H1 (cell line): ENCODE measurements around the gene CCDC197. TPM values are rescaled to one million over a fixed set of nuclear protein-coding genes. Genes with fewer than 3 reads are reported as not detected.

Source experiments
- CTCF ChIA-PET: fragments of 300-600 bp; sonication (Branson Sonifier 250); formaldehyde crosslinking; loops from one replicate; lab custom pipeline; 2021; ENCODE audit not compliant: partially characterized antibody; lab: Charles Lee
- POLR2A ChIA-PET: fragments of 300-600 bp; sonication (Branson Sonifier 250); formaldehyde crosslinking; loops from one replicate; lab custom pipeline; 2021; ENCODE audit warnings: inconsistent platforms; ENCODE audit not compliant: partially characterized antibody; lab: Charles Lee
- DNase-seq, 2 experiments: peaks; one replicate each; pipeline versions ENCODE4 v3.0.0 to v3.0.0-alpha.2; 2010 to 2022; ENCODE audit warnings: low spot score in 2 of 2, low read depth in 1 of 2, mixed read lengths in 1 of 2
- FAIRE-seq: peaks from 2 replicates; lab custom pipeline; 2011; peaks lifted over from hg19 to GRCh38; lab: Jason Lieb, UNC
- H2AFZ ChIP-seq: 2 replicates; pipeline ENCODE4 v1.8.1; 2012; ENCODE audit warnings: low read length, inconsistent platforms
- H2AK5ac ChIP-seq: 2 replicates; pipeline ENCODE4 v1.6.1; 2013; ENCODE audit warnings: low read depth, low read length
- H2BK120ac ChIP-seq: replicated peaks from 2 replicates; pipeline ENCODE3; 2013; ENCODE audit warnings: low read depth, low read length, inconsistent platforms
- H2BK12ac ChIP-seq: 2 replicates; pipeline ENCODE4 v1.6.1; 2013; ENCODE audit warnings: low read depth, low read length
- H2BK15ac ChIP-seq: 2 replicates; pipeline ENCODE4 v1.6.1; 2013; ENCODE audit warnings: low read length
- H2BK20ac ChIP-seq: 2 replicates; pipeline ENCODE4 v1.6.1; 2013; ENCODE audit warnings: low read length
- H2BK5ac ChIP-seq: 2 replicates; pipeline ENCODE4 v1.6.1; 2013; ENCODE audit warnings: low read depth, low read length
- H3K14ac ChIP-seq: 2 replicates; pipeline ENCODE4 v1.6.1; 2013; ENCODE audit warnings: inconsistent platforms; ENCODE audit not compliant: insufficient read length
- H3K18ac ChIP-seq: 2 replicates; pipeline ENCODE4 v1.6.1; 2013; ENCODE audit warnings: low read length; ENCODE audit errors: extremely low read depth
- H3K23ac ChIP-seq: 2 replicates; pipeline ENCODE4 v1.6.1; 2013; ENCODE audit warnings: inconsistent platforms; ENCODE audit not compliant: insufficient read length
- H3K23me2 ChIP-seq: 2 replicates; pipeline ENCODE4 v1.6.1; 2013; ENCODE audit warnings: low read depth, low read length
- H3K27ac ChIP-seq: 2 replicates; pipeline ENCODE4 v1.6.1; 2011; ENCODE audit warnings: low read depth, low read length, inconsistent platforms
- H3K27me3 ChIP-seq, 4 experiments: replicated peaks in 1 of 4; 1 replicate in 1 of 4; 2 replicates in 3 of 4; pipeline versions ENCODE4 v1.6.1 to v1.8.1; 2011 to 2013; ENCODE audit warnings: low read length in 3 of 4, mild to moderate bottlenecking in 3 of 4, inconsistent platforms in 2 of 4, mixed read lengths in 2 of 4, moderate library complexity in 1 of 4; ENCODE audit not compliant: control insufficient read depth in 3 of 4, insufficient read depth in 3 of 4; ENCODE audit errors: extremely low read depth in 1 of 4
- H3K36me3 ChIP-seq, 4 experiments: 2 replicates each; pipeline versions ENCODE4 v1.6.1 to v1.8.1; 2011 to 2013; ENCODE audit warnings: mild to moderate bottlenecking in 4 of 4, low read length in 3 of 4, moderate library complexity in 2 of 4, control low read depth in 1 of 4, inconsistent platforms in 1 of 4; ENCODE audit not compliant: insufficient read depth in 4 of 4, control insufficient read depth in 2 of 4
- H3K4ac ChIP-seq: replicated peaks from 2 replicates; pipeline ENCODE3; 2013; ENCODE audit warnings: low read length, low read depth, mixed read lengths, inconsistent platforms; ENCODE audit not compliant: insufficient read length
- H3K4me1 ChIP-seq, 4 experiments: replicated peaks in 1 of 4; 1 replicate in 1 of 4; 2 replicates in 3 of 4; pipeline versions ENCODE4 v1.6.1 to v1.8.1; 2011 to 2013; ENCODE audit warnings: low read length in 3 of 4, inconsistent platforms in 2 of 4, mixed read lengths in 1 of 4; ENCODE audit not compliant: insufficient read depth in 4 of 4, control insufficient read depth in 3 of 4
- H3K4me2 ChIP-seq, 2 experiments: 2 replicates each; pipeline versions ENCODE4 v1.6.1 to v1.8.1; 2011 to 2013; ENCODE audit warnings: low read depth in 2 of 2, low read length in 2 of 2, control low read depth in 1 of 2, inconsistent platforms in 1 of 2, mild to moderate bottlenecking in 1 of 2; ENCODE audit not compliant: insufficient read depth in 1 of 2
- H3K4me3 ChIP-seq, 4 experiments: fragments of 200-600, 300-600 bp in 1 of 4; sonication (generic), shearing (Covaris generic), sonication (Bioruptor Twin) in 1 of 4; 2 replicates each; pipeline versions ENCODE4 v1.5.1 to v1.8.1; 2011 to 2016; ENCODE audit warnings: low read length in 4 of 4, low read depth in 3 of 4, control low read depth in 2 of 4, inconsistent platforms in 2 of 4, mild to moderate bottlenecking in 2 of 4, mixed read lengths in 1 of 4, moderate library complexity in 1 of 4; ENCODE audit not compliant: insufficient read depth in 2 of 4; ENCODE audit errors: extremely low read depth in 1 of 4
- H3K56ac ChIP-seq: replicated peaks from 2 replicates; pipeline ENCODE3; 2013; ENCODE audit warnings: low read depth, mild to moderate bottlenecking, mixed read lengths, low read length, inconsistent platforms; ENCODE audit not compliant: insufficient read length
- H3K79me1 ChIP-seq: 2 replicates; pipeline ENCODE4 v1.6.1; 2013; ENCODE audit warnings: low read depth, low read length, control low read depth
- H3K79me2 ChIP-seq, 2 experiments: 2 replicates each; pipeline versions ENCODE4 v1.6.1 to v1.8.1; 2012 to 2013; ENCODE audit warnings: low read length in 2 of 2, mild to moderate bottlenecking in 2 of 2, inconsistent platforms in 1 of 2; ENCODE audit not compliant: insufficient read depth in 2 of 2, control insufficient read depth in 1 of 2
- H3K9ac ChIP-seq, 4 experiments: replicated peaks in 1 of 4; 1 replicate in 1 of 4; 2 replicates in 3 of 4; pipeline versions ENCODE4 v1.6.1 to v1.8.1; 2011 to 2013; ENCODE audit warnings: low read depth in 3 of 4, low read length in 3 of 4, control low read depth in 2 of 4, mild to moderate bottlenecking in 2 of 4, moderate library complexity in 2 of 4, inconsistent platforms in 1 of 4; ENCODE audit errors: extremely low read depth in 1 of 4
- H3K9me3 ChIP-seq, 2 experiments: 2 replicates each; pipeline versions ENCODE4 v1.6.1 to v1.8.1; 2012 to 2013; ENCODE audit warnings: mild to moderate bottlenecking in 2 of 2, moderate library complexity in 2 of 2, control low read depth in 1 of 2, inconsistent platforms in 1 of 2, low read depth in 1 of 2, low read length in 1 of 2, mixed read lengths in 1 of 2; ENCODE audit not compliant: insufficient read depth in 2 of 2
- H4K20me1 ChIP-seq, 2 experiments: replicated peaks in 1 of 2; 2 replicates each; pipeline versions ENCODE3 to v1.8.1; 2011 to 2013; ENCODE audit warnings: inconsistent platforms in 2 of 2, low read length in 2 of 2, mild to moderate bottlenecking in 1 of 2; ENCODE audit not compliant: insufficient read depth in 2 of 2, control insufficient read depth in 1 of 2
- H4K5ac ChIP-seq: 2 replicates; pipeline ENCODE4 v1.6.1; 2013; ENCODE audit warnings: low read length, low read depth, mixed read lengths, inconsistent platforms; ENCODE audit not compliant: insufficient read length
- H4K8ac ChIP-seq: 2 replicates; pipeline ENCODE4 v1.8.0; 2013; ENCODE audit warnings: mild to moderate bottlenecking, moderate library complexity, low read length, inconsistent platforms; ENCODE audit not compliant: insufficient read depth; ENCODE audit errors: extremely low read depth
- H4K91ac ChIP-seq: replicated peaks from 2 replicates; pipeline ENCODE3; 2013; ENCODE audit warnings: low read length, mixed read lengths, inconsistent platforms; ENCODE audit not compliant: insufficient read length
- GTF2F1 ChIP-seq: IDR thresholded peaks from 2 replicates; pipeline ENCODE4 v1.6.1; 2012; ENCODE audit warnings: low read depth, low read length, improper control_type of control experiment, borderline replicate concordance
- KDM5A ChIP-seq: fragments of 200-600 bp; IDR thresholded peaks from 2 replicates; pipeline ENCODE4 v1.7.1; 2012; ENCODE audit warnings: mild to moderate bottlenecking, low read length, inconsistent platforms, mixed read lengths
- RAD21 ChIP-seq, 2 experiments: IDR thresholded peaks in 1 of 2; conservative IDR thresholded peaks in 1 of 2; 2 replicates each; pipeline ENCODE4 v1.6.1; 2011; ENCODE audit warnings: low read depth in 2 of 2, low read length in 2 of 2, improper control_type of control experiment in 1 of 2, inconsistent platforms in 1 of 2, mild to moderate bottlenecking in 1 of 2, moderate library complexity in 1 of 2
- WGBS, 2 experiments: shearing (Covaris generic) in 1 of 2; methylation state at CpG; one replicate each; pipeline versions ENCODE4 v1.1.6 to v1.1.7; 2013 to 2015; ENCODE audit warnings: low lambda C conversion rate in 2 of 2, mixed read lengths in 2 of 2, inconsistent platforms in 1 of 2, low coverage in 1 of 2, missing lambda C conversion rate in 1 of 2; ENCODE audit not compliant: insufficient replicate concordance in 2 of 2, insufficient coverage in 1 of 2, insufficient read length in 1 of 2; ENCODE audit errors: extremely low coverage in 1 of 2, missing lambda C conversion rate in 1 of 2; 5-methylcytosine and 5-hydroxymethylcytosine counted together
- polyA plus RNA-seq, 7 experiments: library from polyadenylated mRNA; depleted of rRNA in 3 of 7; stranded (reverse) in 5 of 7; unstranded in 2 of 7; fragments of >200 nt in 5 of 7; fragments of 200-250 nt in 2 of 7; gene quantifications; 1 replicate in 5 of 7; 2 replicates in 1 of 7; 4 replicates in 1 of 7; pipeline versions ENCODE4 v1.2.1 to v1.2.3, GENCODE V29; 2011 to 2013; ENCODE audit warnings: missing spikeins in 2 of 7, mixed read lengths in 2 of 7
- total RNA-seq: library from RNA; stranded (reverse); fragmentation: NEBNext Ultra II Directional; extraction: Animal tissue kit (Norgen Biotek cat#: 25700); gene quantifications from 2 replicates; pipeline ENCODE4 v1.2.1, GENCODE V29; 2021
- TF ChIP-seq, protein P1 (sequence below), 3 experiments: IDR thresholded peaks; 1 replicate in 2 of 3; 2 replicates in 1 of 3; pipeline versions ENCODE4 v1.5.1 to v1.6.1; 2011; ENCODE audit warnings: low read length in 3 of 3, mild to moderate bottlenecking in 3 of 3, inconsistent platforms in 2 of 3, low read depth in 1 of 3, moderate library complexity in 1 of 3; ENCODE audit not compliant: insufficient read depth in 1 of 3; ENCODE audit errors: control extremely low read depth in 1 of 3

CCDC197 gene
- total and polyA plus RNA-seq, 2 of the 8 experiments (the other 6 are each of a cell fraction or from before 2014, with no cell fraction given) = not detected

DNA sequence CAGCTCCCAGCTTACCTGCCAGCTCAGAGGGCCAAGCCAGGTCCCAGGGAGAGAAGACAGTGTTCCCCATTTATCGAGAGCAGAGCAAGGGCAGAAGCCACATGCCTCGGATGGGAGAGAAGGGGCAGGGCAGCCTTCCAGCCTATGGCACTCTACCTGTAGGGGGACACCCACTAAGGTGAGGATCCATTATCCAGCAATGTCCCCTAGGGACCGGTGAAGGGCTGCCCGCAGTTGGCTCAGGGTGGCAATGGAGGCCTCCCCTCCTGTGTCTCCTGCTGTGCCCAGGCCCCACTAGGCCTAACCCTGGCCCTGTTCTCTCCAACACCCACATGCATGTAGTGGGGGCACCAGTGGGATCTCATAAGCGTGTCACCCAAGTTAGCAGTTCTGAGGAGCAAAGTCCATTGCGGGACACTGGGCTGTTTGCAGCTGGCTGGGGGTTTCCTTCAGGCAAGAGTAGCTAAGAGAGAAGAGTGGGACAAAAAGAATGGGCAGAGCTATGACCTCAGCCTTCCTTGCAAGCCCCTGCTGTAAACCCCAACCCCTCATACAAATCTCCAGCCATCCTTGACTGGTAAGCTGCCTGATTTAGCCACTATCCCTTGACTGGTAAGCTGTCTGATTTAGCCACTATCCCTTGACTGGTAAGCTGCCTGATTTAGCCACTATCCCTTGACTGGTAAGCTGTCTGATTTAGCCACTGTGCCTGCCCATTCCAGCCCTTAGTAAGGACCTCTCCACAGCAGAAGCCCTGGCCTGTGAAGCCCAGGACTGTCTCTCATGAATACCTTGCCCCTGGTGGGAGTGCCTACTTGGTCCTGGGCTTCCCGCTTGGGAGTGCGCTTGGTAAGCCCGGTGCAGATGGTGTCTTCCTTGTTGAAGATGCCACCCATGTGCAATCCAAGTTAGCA is 15.5 kb upstream of the CCDC197 start:
- CTCF ChIA-PET = interaction anchor here (0.7 to 7.6 kb wide), 14 partner anchors 8 to 327 kb away, joined by 3 to 108 read pairs (median 11); partner anchors contain the start of genes ASB2 and CCDC197

More for the DNA sequence above, 15.5 kb upstream of the CCDC197 start:
- Histone ChIP-seq H2AK5ac (no peak overlapping the region), H3K27ac (no peak overlapping the region), H2BK20ac (no peak overlapping the region), H4K8ac (no peak overlapping the region), H3K4me1 (peaks cover 0 to 7% (median 2%) of the 10 kb centered on the region in 4 experiments; a peak in 3 of 7 replicates), H3K56ac (no peak overlapping the region), H4K5ac (no peak overlapping the region), H2BK15ac (no peak overlapping the region), H3K14ac (no peak overlapping the region), H3K27me3 (no peaks in the 10 kb centered on the region; a peak in 2 of 7 replicates), H3K79me1 (no peaks in the 10 kb centered on the region), H2BK12ac (no peak overlapping the region), H2BK120ac (no peak overlapping the region), H2AFZ (no peak overlapping the region), H3K4me3 (no peak overlapping the region), H3K9ac (no peak overlapping the region), H3K18ac (no peak overlapping the region), H4K20me1 (no peaks in the 10 kb centered on the region), H3K79me2 (no peaks in the 10 kb centered on the region), H4K91ac (no peak overlapping the region), H2BK5ac (peak overlapping the region; percentile 12; the same call in 1 of the 2 replicates), H3K23ac (no peak overlapping the region), H3K36me3 (no peaks in the 10 kb centered on the region), H3K4ac (no peak overlapping the region), H3K9me3 (no peaks in the 10 kb centered on the region), H3K23me2 (no peaks in the 10 kb centered on the region), H3K4me2 (no peak overlapping the region)
- 86% methylated on average over 9 of the region's 9 CpGs; no CpG with 5 or more reads in 1 of the 2 experiments for WGBS, 2 experiments
- DNase-seq (no peak), FAIRE-seq (no peak)
- POLR2A ChIA-PET = no interaction called here
- no peak for TF ChIP-seq GTF2F1
- TF ChIP-seq, protein P1, sequence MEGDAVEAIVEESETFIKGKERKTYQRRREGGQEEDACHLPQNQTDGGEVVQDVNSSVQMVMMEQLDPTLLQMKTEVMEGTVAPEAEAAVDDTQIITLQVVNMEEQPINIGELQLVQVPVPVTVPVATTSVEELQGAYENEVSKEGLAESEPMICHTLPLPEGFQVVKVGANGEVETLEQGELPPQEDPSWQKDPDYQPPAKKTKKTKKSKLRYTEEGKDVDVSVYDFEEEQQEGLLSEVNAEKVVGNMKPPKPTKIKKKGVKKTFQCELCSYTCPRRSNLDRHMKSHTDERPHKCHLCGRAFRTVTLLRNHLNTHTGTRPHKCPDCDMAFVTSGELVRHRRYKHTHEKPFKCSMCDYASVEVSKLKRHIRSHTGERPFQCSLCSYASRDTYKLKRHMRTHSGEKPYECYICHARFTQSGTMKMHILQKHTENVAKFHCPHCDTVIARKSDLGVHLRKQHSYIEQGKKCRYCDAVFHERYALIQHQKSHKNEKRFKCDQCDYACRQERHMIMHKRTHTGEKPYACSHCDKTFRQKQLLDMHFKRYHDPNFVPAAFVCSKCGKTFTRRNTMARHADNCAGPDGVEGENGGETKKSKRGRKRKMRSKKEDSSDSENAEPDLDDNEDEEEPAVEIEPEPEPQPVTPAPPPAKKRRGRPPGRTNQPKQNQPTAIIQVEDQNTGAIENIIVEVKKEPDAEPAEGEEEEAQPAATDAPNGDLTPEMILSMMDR (IDR thresholded peaks at IDR 0.05; ENCODE audit: control extremely low read depth in 1 of 3, insufficient read depth in 1 of 3, low read depth in 1 of 3, low read length in 3 of 3) = peak; percentile 6 to 25 (median 16); a peak in 3 of 4 replicates
- TF ChIP-seq RAD21 (IDR thresholded peaks at IDR 0.05 in 1 of 2, conservative IDR thresholded peaks at IDR 0.05 in 1 of 2; ENCODE audit: low read depth in 2 of 2, low read length in 2 of 2) = no peak
- TF ChIP-seq KDM5A = no peak
